Measurements from ENCODE around the gene EYS.

Gene EYS

DNA sequence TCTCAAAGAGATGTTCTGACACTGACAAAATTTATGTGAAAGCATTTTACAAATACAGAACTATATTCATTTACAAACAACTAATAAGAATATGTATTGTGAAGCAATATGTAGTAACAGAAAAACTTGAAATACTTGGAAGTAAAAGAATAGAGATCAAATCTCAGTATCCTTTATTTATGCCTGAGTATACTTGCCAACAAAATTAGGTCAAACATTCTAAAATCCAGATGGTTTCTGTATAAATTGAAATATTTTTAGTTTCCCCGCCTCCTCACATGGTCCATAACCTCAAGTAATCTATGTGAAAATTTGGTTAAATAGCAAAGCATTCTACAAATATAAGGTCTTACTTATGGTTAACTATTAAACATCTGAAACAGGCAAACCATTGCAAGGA is 545.4 kb downstream of the EYS start:
- Histone ChIP-seq H3K36me3 (ENCODE audit: insufficient read depth, low read length) (no peaks in the 10 kb centered on the region), H3F3A (ENCODE audit: low read depth) (no peaks in the 10 kb centered on the region), H3K27me3 (ENCODE audit: insufficient read depth, low read length, poor library complexity, severe bottlenecking) (no peaks in the 10 kb centered on the region), H3K79me2 (ENCODE audit: insufficient read depth, low read length) (no peaks in the 10 kb centered on the region), H4K20me1 (ENCODE audit: insufficient read depth, low read length, poor library complexity, severe bottlenecking) (no peaks in the 10 kb centered on the region), H3K4me3 (ENCODE audit: low read length, poor library complexity, severe bottlenecking) (no peak overlapping the region), H3K9ac (ENCODE audit: low read depth, low read length, poor library complexity, severe bottlenecking) (no peak overlapping the region), H3K4me2 (ENCODE audit: low read depth, low read length, poor library complexity, severe bottlenecking) (no peak overlapping the region), H3K4me1 (ENCODE audit: insufficient read depth, low read length, poor library complexity, severe bottlenecking) (no peaks in the 10 kb centered on the region), H2AFZ (ENCODE audit: low read length) (no peak overlapping the region), H3K9me2 (replicated peaks; ENCODE audit: low read depth, low read length) (no peaks in the 10 kb centered on the region; the same call in 1 of the 2 replicates), H3K9me3 (ENCODE audit: insufficient read depth, low read depth, low read length) (no peaks in the 10 kb centered on the region)
- TF ChIP-seq, protein P1, sequence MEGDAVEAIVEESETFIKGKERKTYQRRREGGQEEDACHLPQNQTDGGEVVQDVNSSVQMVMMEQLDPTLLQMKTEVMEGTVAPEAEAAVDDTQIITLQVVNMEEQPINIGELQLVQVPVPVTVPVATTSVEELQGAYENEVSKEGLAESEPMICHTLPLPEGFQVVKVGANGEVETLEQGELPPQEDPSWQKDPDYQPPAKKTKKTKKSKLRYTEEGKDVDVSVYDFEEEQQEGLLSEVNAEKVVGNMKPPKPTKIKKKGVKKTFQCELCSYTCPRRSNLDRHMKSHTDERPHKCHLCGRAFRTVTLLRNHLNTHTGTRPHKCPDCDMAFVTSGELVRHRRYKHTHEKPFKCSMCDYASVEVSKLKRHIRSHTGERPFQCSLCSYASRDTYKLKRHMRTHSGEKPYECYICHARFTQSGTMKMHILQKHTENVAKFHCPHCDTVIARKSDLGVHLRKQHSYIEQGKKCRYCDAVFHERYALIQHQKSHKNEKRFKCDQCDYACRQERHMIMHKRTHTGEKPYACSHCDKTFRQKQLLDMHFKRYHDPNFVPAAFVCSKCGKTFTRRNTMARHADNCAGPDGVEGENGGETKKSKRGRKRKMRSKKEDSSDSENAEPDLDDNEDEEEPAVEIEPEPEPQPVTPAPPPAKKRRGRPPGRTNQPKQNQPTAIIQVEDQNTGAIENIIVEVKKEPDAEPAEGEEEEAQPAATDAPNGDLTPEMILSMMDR (conservative IDR thresholded peaks at IDR 0.05; ENCODE audit: low read length) = no peak
- TF ChIP-seq EZH2phosphoT487 (IDR thresholded peaks at IDR 0.05; ENCODE audit: borderline replicate concordance) = no peak

DNA sequence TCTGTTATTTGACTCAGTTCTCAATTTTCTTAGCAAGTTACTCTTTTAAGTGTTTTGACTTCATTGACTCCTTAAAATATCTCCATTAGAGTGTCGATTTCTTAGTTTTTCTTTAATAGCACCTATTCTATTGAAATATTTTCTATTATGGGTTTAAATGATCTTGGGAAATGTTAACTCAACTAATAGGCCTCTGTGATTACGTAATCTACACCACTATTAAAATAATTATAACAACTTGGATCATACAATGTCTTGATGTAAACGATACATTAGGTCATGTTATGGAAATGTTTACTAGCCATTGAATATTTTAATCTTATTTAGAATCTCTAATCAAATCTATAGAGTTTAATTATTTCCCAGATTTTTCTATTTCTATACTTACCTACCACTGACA is 550.0 kb downstream of the EYS start:
- no peaks in the 10 kb centered on the region for H3K27me3 ChIP-seq (ENCODE audit: insufficient read depth, low read length, poor library complexity, severe bottlenecking)
- no peak overlapping the region for H3K9ac ChIP-seq (ENCODE audit: low read depth, low read length, poor library complexity, severe bottlenecking)
- no peaks in the 10 kb centered on the region for H3K9me2 ChIP-seq (replicated peaks; ENCODE audit: low read depth, low read length)
- no peaks in the 10 kb centered on the region for H3K79me2 ChIP-seq (ENCODE audit: insufficient read depth, low read length)
- no peak overlapping the region for H2AFZ ChIP-seq (ENCODE audit: low read length)
- no peak overlapping the region for H3K4me3 ChIP-seq (ENCODE audit: low read length, poor library complexity, severe bottlenecking)
- no peaks in the 10 kb centered on the region for H4K20me1 ChIP-seq (ENCODE audit: insufficient read depth, low read length, poor library complexity, severe bottlenecking)
- no peaks in the 10 kb centered on the region for H3K36me3 ChIP-seq (ENCODE audit: insufficient read depth, low read length)
- TF ChIP-seq EZH2phosphoT487 (IDR thresholded peaks at IDR 0.05; ENCODE audit: borderline replicate concordance) = no peak
- TF ChIP-seq, protein P1 (conservative IDR thresholded peaks at IDR 0.05; ENCODE audit: low read length) = no peak
- no peaks in the 10 kb centered on the region for H3F3A ChIP-seq (ENCODE audit: low read depth)
- H3K4me2 ChIP-seq (ENCODE audit: low read depth, low read length, poor library complexity, severe bottlenecking) = no peak overlapping the region
- no peaks in the 10 kb centered on the region for H3K4me1 ChIP-seq (ENCODE audit: insufficient read depth, low read length, poor library complexity, severe bottlenecking)
- H3K9me3 ChIP-seq (ENCODE audit: insufficient read depth, low read depth, low read length) = no peaks in the 10 kb centered on the region

DNA sequence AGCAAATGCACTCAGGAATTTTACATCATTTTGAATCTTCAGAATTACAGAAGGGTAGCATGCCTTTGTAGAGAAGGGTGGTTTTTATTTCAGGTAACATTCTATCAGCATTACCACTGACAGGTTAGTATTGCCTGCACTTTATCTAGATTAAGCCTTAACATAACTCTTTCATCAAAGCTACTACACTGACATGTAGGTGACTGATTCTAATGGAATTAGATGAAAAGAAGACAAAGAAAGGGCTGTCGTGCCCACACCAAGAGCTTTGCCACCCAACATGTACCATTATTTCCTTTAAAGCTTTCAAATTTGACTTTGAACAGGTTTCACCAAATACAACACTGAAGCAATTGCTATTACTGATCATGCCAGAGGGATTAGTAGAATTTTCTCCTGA is 551.9 kb downstream of the EYS start:
- no peak for TF ChIP-seq EZH2phosphoT487 (IDR thresholded peaks at IDR 0.05; ENCODE audit: borderline replicate concordance)
- TF ChIP-seq, protein P1 (conservative IDR thresholded peaks at IDR 0.05; ENCODE audit: low read length) = no peak
- Histone ChIP-seq H4K20me1 (ENCODE audit: insufficient read depth, low read length, poor library complexity, severe bottlenecking) (no peaks in the 10 kb centered on the region), H3K79me2 (ENCODE audit: insufficient read depth, low read length) (no peaks in the 10 kb centered on the region), H3K4me1 (ENCODE audit: insufficient read depth, low read length, poor library complexity, severe bottlenecking) (no peaks in the 10 kb centered on the region), H3K4me3 (ENCODE audit: low read length, poor library complexity, severe bottlenecking) (no peak overlapping the region), H3K9me2 (replicated peaks; ENCODE audit: low read depth, low read length) (no peaks in the 10 kb centered on the region), H3K36me3 (ENCODE audit: insufficient read depth, low read length) (no peaks in the 10 kb centered on the region), H3K27me3 (ENCODE audit: insufficient read depth, low read length, poor library complexity, severe bottlenecking) (no peaks in the 10 kb centered on the region), H3K4me2 (ENCODE audit: low read depth, low read length, poor library complexity, severe bottlenecking) (no peak overlapping the region), H3F3A (ENCODE audit: low read depth) (no peaks in the 10 kb centered on the region), H2AFZ (ENCODE audit: low read length) (no peak overlapping the region), H3K9me3 (ENCODE audit: insufficient read depth, low read depth, low read length) (no peaks in the 10 kb centered on the region), H3K9ac (ENCODE audit: low read depth, low read length, poor library complexity, severe bottlenecking) (no peak overlapping the region)

Measured in Loucy (cell line).